Loucy (cell line): Measurements from ENCODE around the gene S100A14.

Experiments
- CTCF ChIP-seq: fragments of 200-600 bp; sonication (generic); conservative IDR thresholded peaks from 2 replicates; pipeline ENCODE4 v1.5.1; 2014; ENCODE audit warnings: mild to moderate bottlenecking, antibody characterized with exemption, low read length
- EZH2phosphoT487 ChIP-seq: fragments of 200-600 bp; IDR thresholded peaks from 2 replicates; pipeline ENCODE4 v1.6.1; 2018; ENCODE audit warnings: antibody characterized with exemption, mild to moderate bottlenecking, moderate library complexity, borderline replicate concordance

GRCh38 chr1:153651771-153652170, 35.6 kb upstream of the S100A14 start:
- TF ChIP-seq CTCF (no peak), EZH2phosphoT487 (no peak)
